Mesenteric fat pad (tissue), 1 donor: ENCODE data around the gene NBDY. TPM values are rescaled to one million over a fixed set of nuclear protein-coding genes. Genes with fewer than 3 reads are reported as not detected.
A peak's percentile ranks its signal among the peaks of the same experiment; 100 is the strongest.
"Not testable (repeated sequence)": the region's sequence is repeated elsewhere in the genome, so short reads cannot be mapped to it uniquely, and the experiment has no call there.

ENCODE experiments used
- DNase-seq: peaks from one replicate; pipeline ENCODE4 v3.0.0-alpha.2; 2020; ENCODE audit warnings: low spot score
- long read RNA-seq: library from polyadenylated mRNA; unstranded; transcript quantifications from one replicate; pipeline ENCODE4 v2.0.0, GENCODE V29; 2020
- total RNA-seq: library from RNA; stranded (reverse); fragmentation: NEBNext Ultra II Directional; extraction: Animal tissue kit (Norgen Biotek cat#: 25700); gene quantifications from one replicate; pipeline ENCODE4 v1.2.1, GENCODE V29; 2021
- donor health status: DM: yes; HTN: yes; CAD: no.

Gene NBDY
- total RNA-seq, result 25.1 TPM
- long read RNA-seq, transcript NBDY-201 (3 exons, 1,529 nt), result major isoform, 23 of 34 reads
- long read RNA-seq, partial matches to known transcripts, result 0 of 34 reads
- long read RNA-seq, other reads (novel, unspliced or antisense), result 10 of 34 reads

- DNase-seq, result peak; percentile 64
Observed at GRCh38 chrX:56729152-56729850, at the start of gene NBDY. Gene NBDY, plus strand, starts transcription at chrX:56729243. Its CDS starts 111 bp downstream, at chrX:56729354.

- DNase-seq, result not testable (repeated sequence)
Observed at GRCh38 chrX:56704530-56704929, 24.5 kb upstream of the NBDY start.

GRCh38 chrX:56726605-56727004 lies 2.4 kb upstream of the NBDY start:
- no peak for DNase-seq

- DNase-seq, result no peak
Observed at GRCh38 chrX:56727531-56727930, 1.5 kb upstream of the NBDY start.

- DNase-seq, result no peak
Observed at GRCh38 chrX:56728321-56728720, 722 bp upstream of the NBDY start.

- no peak for DNase-seq
Observed at GRCh38 chrX:56728752-56729151, 291 bp upstream of the NBDY start.

- DNase-seq, result no peak
Observed at GRCh38 chrX:56733459-56734046, 4.5 kb downstream of the NBDY start.

- DNase-seq, result peak; percentile 45
Observed at GRCh38 chrX:56736219-56736618, 7.2 kb downstream of the NBDY start.

GRCh38 chrX:56738670-56739069 lies 9.6 kb downstream of the NBDY start:
- no peak for DNase-seq

GRCh38 chrX:56744996-56745395 lies 16.0 kb downstream of the NBDY start:
- DNase-seq, result no peak

- no peak for DNase-seq
Observed at GRCh38 chrX:56746996-56747395, 18.0 kb downstream of the NBDY start.

GRCh38 chrX:56751071-56751470 lies 22.0 kb downstream of the NBDY start:
- DNase-seq, result no peak

- DNase-seq, result no peak
Observed at GRCh38 chrX:56757327-56757726, 28.3 kb downstream of the NBDY start.

GRCh38 chrX:56758456-56758855 lies 29.4 kb downstream of the NBDY start:
- DNase-seq, result no peak

GRCh38 chrX:56759736-56760409 lies 30.8 kb downstream of the NBDY start:
- DNase-seq, result no peak

- not testable (repeated sequence) for DNase-seq
Observed at GRCh38 chrX:56760410-56761124, 31.5 kb downstream of the NBDY start.

GRCh38 chrX:56761167-56761566 lies 32.1 kb downstream of the NBDY start:
- DNase-seq, result no peak

GRCh38 chrX:56762220-56762619 lies 33.2 kb downstream of the NBDY start:
- DNase-seq, result no peak

- no peak for DNase-seq
Observed at GRCh38 chrX:56762707-56763555, 33.9 kb downstream of the NBDY start.

- peak; percentile 89 for DNase-seq
Observed at GRCh38 chrX:56763556-56764152, 34.6 kb downstream of the NBDY start.
